Chondrocyte (in vitro differentiated cells): ENCODE measurements around the gene RSRC1. TPM values are rescaled to one million over a fixed set of nuclear protein-coding genes. Genes with fewer than 3 reads are reported as not detected.
"Not testable (repeated sequence)": the region's sequence is repeated elsewhere in the genome, so short reads cannot be mapped to it uniquely, and the experiment has no call there.

ENCODE experiments used
- DNase-seq: peaks from one replicate; pipeline ENCODE4 v3.0.0; 2021; ENCODE audit warnings: mixed read lengths, low spot score
- H3K27ac Mint-ChIP-seq: one replicate; pipeline ENCODE4 v1.8.0; 2021; ENCODE audit warnings: mild to moderate bottlenecking, moderate library complexity, mixed read lengths; ENCODE audit not compliant: unreplicated experiment
- H3K27me3 Mint-ChIP-seq: 2 replicates; pipeline ENCODE4 v1.8.0; 2021; ENCODE audit warnings: low read depth, mixed read lengths
- H3K36me3 Mint-ChIP-seq: 2 replicates; pipeline ENCODE4 v1.8.0; 2021; ENCODE audit warnings: low read depth, mixed read lengths
- H3K4me1 Mint-ChIP-seq: 2 replicates; pipeline ENCODE4 v1.8.0; 2021; ENCODE audit warnings: low read depth, mild to moderate bottlenecking, mixed read lengths
- H3K4me3 Mint-ChIP-seq: one replicate; pipeline ENCODE4 v1.8.0; 2021; ENCODE audit warnings: mild to moderate bottlenecking, moderate library complexity, mixed read lengths; ENCODE audit not compliant: unreplicated experiment
- H3K9me3 Mint-ChIP-seq: 2 replicates; pipeline ENCODE4 v1.8.0; 2021; ENCODE audit warnings: low read depth, mixed read lengths
- CTCF ChIP-seq: fragments of 200-600 bp; sonication (generic); IDR thresholded peaks from 2 replicates; pipeline ENCODE4 v1.5.0; 2021; ENCODE audit warnings: antibody characterized with exemption, mild to moderate bottlenecking, moderate library complexity
- total RNA-seq: library from RNA; stranded (reverse); gene quantifications from 3 replicates; pipeline ENCODE4 v1.2.1, GENCODE V29; 2021

Gene RSRC1
- total RNA-seq, 1 donor from 2014 or later: 23.5 TPM

GRCh38 chr3:158308236-158308928 is 198.5 kb downstream of the RSRC1 start:
- no peak overlapping the region for H3K27ac Mint-ChIP-seq
- H3K4me1 Mint-ChIP-seq: no peaks in the 10 kb centered on the region
- H3K4me3 Mint-ChIP-seq: no peak overlapping the region
- H3K36me3 Mint-ChIP-seq: peaks cover 1% of the 10 kb centered on the region
- H3K27me3 Mint-ChIP-seq: no peaks in the 10 kb centered on the region
- H3K9me3 Mint-ChIP-seq: no peaks in the 10 kb centered on the region
- no peak for DNase-seq
- no peak for TF ChIP-seq CTCF

- H3K36me3 Mint-ChIP-seq: no peaks in the 10 kb centered on the region
- H3K27me3 Mint-ChIP-seq: no peaks in the 10 kb centered on the region
- no peaks in the 10 kb centered on the region for H3K9me3 Mint-ChIP-seq
- no peak overlapping the region for H3K4me3 Mint-ChIP-seq
- no peak for DNase-seq
- H3K27ac Mint-ChIP-seq: no peak overlapping the region
- no peaks in the 10 kb centered on the region for H3K4me1 Mint-ChIP-seq
- no peak for TF ChIP-seq CTCF
Observed at GRCh38 chr3:158312560-158313141, 202.8 kb downstream of the RSRC1 start.

GRCh38 chr3:158313338-158313927 is 203.5 kb downstream of the RSRC1 start:
- H3K36me3 Mint-ChIP-seq: no peaks in the 10 kb centered on the region
- H3K4me1 Mint-ChIP-seq: no peaks in the 10 kb centered on the region
- peak; percentile 85 for TF ChIP-seq CTCF
- H3K27ac Mint-ChIP-seq: no peak overlapping the region
- no peak for DNase-seq
- no peaks in the 10 kb centered on the region for H3K9me3 Mint-ChIP-seq
- H3K4me3 Mint-ChIP-seq: no peak overlapping the region
- H3K27me3 Mint-ChIP-seq: no peaks in the 10 kb centered on the region

- no peak for TF ChIP-seq CTCF
- Mint-ChIP-seq H3K27me3 (no peaks in the 10 kb centered on the region), H3K9me3 (no peaks in the 10 kb centered on the region), H3K4me3 (no peak overlapping the region), H3K4me1 (no peaks in the 10 kb centered on the region), H3K36me3 (no peaks in the 10 kb centered on the region), H3K27ac (no peak overlapping the region)
- DNase-seq: no peak
Observed at GRCh38 chr3:158314426-158315357, 204.8 kb downstream of the RSRC1 start.

GRCh38 chr3:158329696-158330441 is 220.0 kb downstream of the RSRC1 start:
- not testable (repeated sequence) for H3K36me3 Mint-ChIP-seq, DNase-seq, H3K27me3 Mint-ChIP-seq, H3K9me3 Mint-ChIP-seq, H3K4me1 Mint-ChIP-seq, H3K27ac Mint-ChIP-seq
- peak overlapping the region; percentile 57 for H3K4me3 Mint-ChIP-seq
